ENCODE measurements around the gene TSPEAR. TPM values are rescaled to one million over a fixed set of nuclear protein-coding genes. Genes with fewer than 3 reads are reported as not detected.

Gene TSPEAR
- total and polyA plus RNA-seq, 2 donors (not counting 1 experiment from before 2014, with no cell fraction given), result not detected

DNA sequence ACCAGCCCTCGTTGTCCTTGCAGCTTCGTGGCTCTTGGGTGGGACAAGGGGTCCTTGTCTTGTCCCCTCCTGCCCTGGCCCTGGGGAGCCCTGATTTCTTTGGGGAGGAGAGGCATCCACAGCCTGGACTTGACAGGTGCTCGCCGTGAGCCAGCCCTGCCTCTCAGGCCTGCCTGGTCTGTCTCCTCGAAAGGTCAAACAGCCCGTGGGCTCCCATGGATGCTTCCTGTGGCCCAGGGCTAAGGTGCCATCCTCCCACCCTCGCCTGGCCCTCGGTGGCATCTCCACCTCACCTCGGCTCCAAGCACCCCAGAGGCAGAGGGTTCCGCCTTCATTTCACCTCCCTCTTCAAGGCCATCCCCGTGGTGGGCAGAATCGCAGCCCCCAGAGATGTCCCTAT, 247.0 kb downstream of the TSPEAR start:
- POLR2A ChIA-PET, result no interaction called here
- Histone ChIP-seq H3K36me3 (replicated peaks in 1 of 2; ENCODE audit: control extremely low read depth in 1 of 2, control insufficient read depth in 1 of 2, extremely low read depth in 1 of 2, insufficient read depth in 2 of 2, low read length in 1 of 2) (no peaks in the 10 kb centered on the region), H3K79me2 (ENCODE audit: control insufficient read depth, insufficient read depth, low read length) (no peaks in the 10 kb centered on the region), H2AFZ (ENCODE audit: insufficient read depth, low read depth, low read length, poor library complexity, severe bottlenecking) (no peak overlapping the region), H3K27ac (ENCODE audit: low read length in 2 of 2) (no peak overlapping the region), H3K9ac (ENCODE audit: low read length) (no peak overlapping the region), H3K4me3 (ENCODE audit: control extremely low read depth in 1 of 5, extremely low read depth in 1 of 5, insufficient read depth in 1 of 5, low read depth in 2 of 5, low read length in 4 of 5) (no peak overlapping the region), H3K9me3 (ENCODE audit: control extremely low read depth in 1 of 3, control insufficient read depth in 2 of 3, insufficient read depth in 1 of 3, low read length in 2 of 3) (no peaks in the 10 kb centered on the region), H3K4me1 (ENCODE audit: control insufficient read depth in 2 of 2, insufficient read depth in 2 of 2, low read length in 2 of 2) (no peaks in the 10 kb centered on the region), H4K20me1 (ENCODE audit: control insufficient read depth, insufficient read depth, low read length, poor library complexity, severe bottlenecking) (no peaks in the 10 kb centered on the region), H3K27me3 (replicated peaks in 1 of 4; ENCODE audit: control extremely low read depth in 1 of 4, control insufficient read depth in 3 of 4, insufficient read depth in 4 of 4, low read length in 3 of 4) (no peaks in the 10 kb centered on the region), H3K4me2 (replicated peaks; ENCODE audit: low read depth, low read length, poor library complexity, severe bottlenecking) (no peak overlapping the region)
- Mint-ChIP-seq H3K9me3 (ENCODE audit: insufficient read depth) (no peaks in the 10 kb centered on the region), H3K27me3 (no peaks in the 10 kb centered on the region), H3K4me3 (no peak overlapping the region), H3K4me1 (no peaks in the 10 kb centered on the region), H3K27ac (no peak overlapping the region)
- no peak for ATAC-seq (ENCODE audit: low read depth)
- CTCF ChIA-PET, result no interaction called here
- TF ChIP-seq, protein P1, sequence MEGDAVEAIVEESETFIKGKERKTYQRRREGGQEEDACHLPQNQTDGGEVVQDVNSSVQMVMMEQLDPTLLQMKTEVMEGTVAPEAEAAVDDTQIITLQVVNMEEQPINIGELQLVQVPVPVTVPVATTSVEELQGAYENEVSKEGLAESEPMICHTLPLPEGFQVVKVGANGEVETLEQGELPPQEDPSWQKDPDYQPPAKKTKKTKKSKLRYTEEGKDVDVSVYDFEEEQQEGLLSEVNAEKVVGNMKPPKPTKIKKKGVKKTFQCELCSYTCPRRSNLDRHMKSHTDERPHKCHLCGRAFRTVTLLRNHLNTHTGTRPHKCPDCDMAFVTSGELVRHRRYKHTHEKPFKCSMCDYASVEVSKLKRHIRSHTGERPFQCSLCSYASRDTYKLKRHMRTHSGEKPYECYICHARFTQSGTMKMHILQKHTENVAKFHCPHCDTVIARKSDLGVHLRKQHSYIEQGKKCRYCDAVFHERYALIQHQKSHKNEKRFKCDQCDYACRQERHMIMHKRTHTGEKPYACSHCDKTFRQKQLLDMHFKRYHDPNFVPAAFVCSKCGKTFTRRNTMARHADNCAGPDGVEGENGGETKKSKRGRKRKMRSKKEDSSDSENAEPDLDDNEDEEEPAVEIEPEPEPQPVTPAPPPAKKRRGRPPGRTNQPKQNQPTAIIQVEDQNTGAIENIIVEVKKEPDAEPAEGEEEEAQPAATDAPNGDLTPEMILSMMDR (IDR thresholded peaks at IDR 0.05), result no peak
- no peak for TF ChIP-seq EZH2 (IDR thresholded peaks at IDR 0.05; ENCODE audit: borderline replicate concordance, insufficient read depth, low read depth, low read length, poor library complexity, severe bottlenecking)
- DNase-seq, result no peak
- intact Hi-C loops (cut with micrococcal nuclease), result no loop called here
- WGBS (ENCODE audit: insufficient coverage), result 86% methylated on average over 9 of the region's 12 CpGs

DNA sequence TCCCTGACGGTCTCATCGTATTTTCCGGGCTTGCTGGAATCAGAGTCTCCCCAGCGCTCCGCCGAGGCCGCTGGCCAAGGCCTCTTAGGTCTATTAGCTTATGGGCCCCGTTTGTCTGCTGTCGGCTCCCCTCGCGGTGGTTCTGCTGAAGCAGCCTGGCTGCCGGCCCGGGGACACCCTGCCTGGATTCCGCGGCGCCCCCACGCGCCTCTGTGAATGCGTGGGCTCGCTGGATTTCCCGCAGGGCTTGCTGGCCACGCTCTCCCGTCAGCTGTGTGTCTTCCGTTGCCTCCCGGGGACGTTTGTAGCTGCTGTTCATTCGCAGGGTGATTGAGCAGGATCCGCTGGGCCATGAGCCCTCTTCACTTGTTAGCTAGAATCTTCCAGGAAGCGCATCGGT, 247.6 kb downstream of the TSPEAR start:
- Mint-ChIP-seq H3K4me1 (no peaks in the 10 kb centered on the region), H3K27ac (no peak overlapping the region), H3K27me3 (no peaks in the 10 kb centered on the region), H3K9me3 (ENCODE audit: insufficient read depth) (no peaks in the 10 kb centered on the region), H3K4me3 (no peak overlapping the region)
- Histone ChIP-seq H4K20me1 (ENCODE audit: control insufficient read depth, insufficient read depth, low read length, poor library complexity, severe bottlenecking) (no peaks in the 10 kb centered on the region), H2AFZ (ENCODE audit: insufficient read depth, low read depth, low read length, poor library complexity, severe bottlenecking) (no peak overlapping the region), H3K4me1 (ENCODE audit: control insufficient read depth in 2 of 2, insufficient read depth in 2 of 2, low read length in 2 of 2) (no peaks in the 10 kb centered on the region), H3K79me2 (ENCODE audit: control insufficient read depth, insufficient read depth, low read length) (no peaks in the 10 kb centered on the region), H3K9me3 (ENCODE audit: control extremely low read depth in 1 of 3, control insufficient read depth in 2 of 3, insufficient read depth in 1 of 3, low read length in 2 of 3) (no peaks in the 10 kb centered on the region), H3K36me3 (replicated peaks in 1 of 2; ENCODE audit: control extremely low read depth in 1 of 2, control insufficient read depth in 1 of 2, extremely low read depth in 1 of 2, insufficient read depth in 2 of 2, low read length in 1 of 2) (no peaks in the 10 kb centered on the region), H3K4me2 (replicated peaks; ENCODE audit: low read depth, low read length, poor library complexity, severe bottlenecking) (no peak overlapping the region), H3K9ac (ENCODE audit: low read length) (no peak overlapping the region), H3K27me3 (replicated peaks in 1 of 4; ENCODE audit: control extremely low read depth in 1 of 4, control insufficient read depth in 3 of 4, insufficient read depth in 4 of 4, low read length in 3 of 4) (no peaks in the 10 kb centered on the region), H3K27ac (ENCODE audit: low read length in 2 of 2) (no peak overlapping the region), H3K4me3 (ENCODE audit: control extremely low read depth in 1 of 5, extremely low read depth in 1 of 5, insufficient read depth in 1 of 5, low read depth in 2 of 5, low read length in 4 of 5) (no peak overlapping the region)
- ChIA-PET CTCF (no interaction called here), POLR2A (no interaction called here)
- no peak for DNase-seq
- no peak for ATAC-seq (ENCODE audit: low read depth)
- intact Hi-C loops (cut with micrococcal nuclease), result no loop called here
- no peak for TF ChIP-seq EZH2 (IDR thresholded peaks at IDR 0.05; ENCODE audit: borderline replicate concordance, insufficient read depth, low read depth, low read length, poor library complexity, severe bottlenecking)
- TF ChIP-seq, protein P1 (IDR thresholded peaks at IDR 0.05), result no peak
- WGBS (ENCODE audit: insufficient coverage), result 83% methylated on average over 30 of the region's 30 CpGs

All from B cell (primary cell).